HFFc6 (cell line): Measurements from ENCODE around the gene MRPS6. TPM values are rescaled to one million over a fixed set of nuclear protein-coding genes. Genes with fewer than 3 reads are reported as not detected.

Experiments used
- DNase-seq: peaks from one replicate; pipeline ENCODE4 v3.0.0-alpha.2; 2018
- H3K27ac Mint-ChIP-seq: 2 replicates; pipeline ENCODE4 v1.8.0; 2020; ENCODE audit warnings: mild to moderate bottlenecking, mixed read lengths
- H3K27me3 Mint-ChIP-seq: 2 replicates; pipeline ENCODE4 v1.8.0; 2021; ENCODE audit warnings: mild to moderate bottlenecking, moderate library complexity, mixed read lengths; ENCODE audit not compliant: insufficient read depth
- H3K36me3 Mint-ChIP-seq: 2 replicates; pipeline ENCODE4 v1.8.0; 2021; ENCODE audit warnings: low read depth, mixed read lengths
- H3K4me1 Mint-ChIP-seq: 2 replicates; pipeline ENCODE4 v1.8.0; 2020; ENCODE audit warnings: low read depth, mixed read lengths
- H3K4me3 Mint-ChIP-seq: 2 replicates; pipeline ENCODE4 v1.8.0; 2020; ENCODE audit warnings: mild to moderate bottlenecking, moderate library complexity, mixed read lengths
- H3K9me3 Mint-ChIP-seq: 2 replicates; pipeline ENCODE4 v1.8.0; 2020; ENCODE audit warnings: mild to moderate bottlenecking, mixed read lengths
- CTCF ChIP-seq: fragments of 200-600 bp; sonication (generic); IDR thresholded peaks from 2 replicates; pipeline ENCODE4 v1.5.0; 2021; ENCODE audit warnings: antibody characterized with exemption, mild to moderate bottlenecking
- total RNA-seq, 6 experiments: library from RNA; stranded (reverse); fragmentation: NEBNext Ultra II Directional; extraction: Animal tissue kit (Norgen Biotek cat#: 25700); gene quantifications; 2 replicates in 1 of 6; 3 replicates in 5 of 6; pipeline ENCODE4 v1.2.3, GENCODE V29; 2021

Gene MRPS6
- total RNA-seq, 6 experiments from 2014 or later = 57.1 to 89.6 (median 62.8) TPM

GRCh38 chr21:34122047-34122446 is 48.7 kb downstream of the MRPS6 start:
- Mint-ChIP-seq H3K27ac (no peak overlapping the region), H3K27me3 (no peaks in the 10 kb centered on the region; the same call in 1 of the 2 replicates), H3K9me3 (no peaks in the 10 kb centered on the region), H3K36me3 (peaks cover 34% of the 10 kb centered on the region), H3K4me1 (peaks cover 25% of the 10 kb centered on the region), H3K4me3 (no peak overlapping the region)
- DNase-seq = no peak
- TF ChIP-seq CTCF = no peak

DNA sequence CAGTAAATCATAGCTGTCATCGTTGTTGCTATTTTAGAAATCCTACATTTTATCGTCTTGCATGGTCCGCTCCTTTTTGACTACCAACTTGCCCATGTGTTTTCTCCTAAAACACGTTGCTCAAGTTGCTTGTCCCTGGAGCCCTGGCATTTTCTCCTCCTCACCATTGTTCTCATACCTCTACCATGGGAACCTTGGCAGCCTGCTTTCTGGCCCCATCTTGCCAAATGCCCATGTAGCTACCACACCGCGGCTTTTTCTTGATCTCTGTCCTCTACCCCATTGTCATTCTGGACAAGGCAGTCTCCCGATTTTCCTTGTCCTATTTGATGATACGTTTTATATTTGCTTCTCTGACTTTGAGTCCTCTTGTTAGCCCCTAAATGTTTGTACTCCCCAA is 50.2 kb downstream of the MRPS6 start:
- Mint-ChIP-seq H3K36me3 (peaks cover 30% of the 10 kb centered on the region), H3K9me3 (no peaks in the 10 kb centered on the region), H3K4me1 (peaks cover 41% of the 10 kb centered on the region)

GRCh38 chr21:34126269-34126668 is 52.9 kb downstream of the MRPS6 start:
- Mint-ChIP-seq H3K9me3 (no peaks in the 10 kb centered on the region), H3K4me1 (peaks cover 67% of the 10 kb centered on the region), H3K36me3 (peaks cover 39% of the 10 kb centered on the region), H3K4me3 (peak overlapping the region; percentile 24; the same call in 1 of the 2 replicates), H3K27ac (peak overlapping the region; percentile 87), H3K27me3 (no peaks in the 10 kb centered on the region; the same call in 1 of the 2 replicates)
- TF ChIP-seq CTCF = no peak
- DNase-seq = peak; percentile 77

More for the DNA sequence above, 50.2 kb downstream of the MRPS6 start:
- no peak for TF ChIP-seq CTCF
- H3K4me3 Mint-ChIP-seq = no peak overlapping the region
- H3K27me3 Mint-ChIP-seq = no peaks in the 10 kb centered on the region; the same call in 1 of the 2 replicates
- H3K27ac Mint-ChIP-seq = no peak overlapping the region
- no peak for DNase-seq

DNA sequence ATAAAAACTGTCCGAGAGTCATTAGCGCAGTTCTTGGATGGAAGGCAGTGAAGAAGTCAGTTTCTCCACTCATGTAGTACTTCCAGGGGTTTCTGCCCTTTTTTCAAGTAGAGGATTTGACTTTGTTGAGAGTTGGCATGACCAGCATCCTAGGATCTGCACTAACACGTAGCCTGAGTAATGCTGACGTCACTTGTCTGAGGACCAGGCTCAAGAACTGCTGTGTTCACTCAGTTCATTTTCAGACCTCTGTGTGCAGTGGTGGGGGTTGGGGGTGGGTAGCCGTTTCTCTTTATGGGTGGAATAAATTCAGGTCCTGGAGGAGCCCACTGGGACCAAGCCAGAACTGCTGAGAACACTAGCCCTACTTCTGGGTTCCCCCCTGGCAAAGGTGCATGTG is 53.3 kb downstream of the MRPS6 start:
- peaks cover 72% of the 10 kb centered on the region for H3K4me1 Mint-ChIP-seq
- H3K27me3 Mint-ChIP-seq = no peaks in the 10 kb centered on the region; the same call in 1 of the 2 replicates
- H3K4me3 Mint-ChIP-seq = 0 out of 2 replicates have a peak overlapping the region, but pooled peaks have one; percentile 24
- no peak for TF ChIP-seq CTCF
- peaks cover 41% of the 10 kb centered on the region for H3K36me3 Mint-ChIP-seq
- peak; percentile 69 for DNase-seq
- peak overlapping the region; percentile 87 for H3K27ac Mint-ChIP-seq
- no peaks in the 10 kb centered on the region for H3K9me3 Mint-ChIP-seq

DNA sequence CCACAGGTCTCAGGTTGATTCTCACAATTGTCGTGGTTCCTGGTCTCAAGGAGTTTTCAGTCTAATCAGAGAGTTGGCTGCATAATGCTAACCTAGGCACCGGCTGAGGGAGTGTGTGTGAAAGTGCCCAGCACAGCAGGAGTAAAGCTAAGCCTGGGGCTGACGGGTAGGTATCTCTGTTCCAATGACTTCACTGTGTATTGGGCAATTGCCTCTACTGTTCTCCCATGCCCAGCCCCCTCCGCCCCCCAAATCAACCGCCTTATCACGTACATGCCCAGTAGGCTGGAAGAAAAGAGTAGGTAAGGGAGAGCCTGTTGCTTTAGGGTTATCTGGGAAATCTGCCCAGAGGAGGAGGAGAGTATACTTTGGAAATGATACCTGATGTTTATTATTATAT is 54.7 kb downstream of the MRPS6 start:
- H3K27ac Mint-ChIP-seq = peak overlapping the region; percentile 94
- no peak overlapping the region for H3K4me3 Mint-ChIP-seq
- no peaks in the 10 kb centered on the region for H3K9me3 Mint-ChIP-seq
- H3K4me1 Mint-ChIP-seq = peaks cover 78% of the 10 kb centered on the region
- DNase-seq = no peak
- TF ChIP-seq CTCF = no peak
- peaks cover 50% of the 10 kb centered on the region for H3K36me3 Mint-ChIP-seq
- no peaks in the 10 kb centered on the region; the same call in 1 of the 2 replicates for H3K27me3 Mint-ChIP-seq

DNA sequence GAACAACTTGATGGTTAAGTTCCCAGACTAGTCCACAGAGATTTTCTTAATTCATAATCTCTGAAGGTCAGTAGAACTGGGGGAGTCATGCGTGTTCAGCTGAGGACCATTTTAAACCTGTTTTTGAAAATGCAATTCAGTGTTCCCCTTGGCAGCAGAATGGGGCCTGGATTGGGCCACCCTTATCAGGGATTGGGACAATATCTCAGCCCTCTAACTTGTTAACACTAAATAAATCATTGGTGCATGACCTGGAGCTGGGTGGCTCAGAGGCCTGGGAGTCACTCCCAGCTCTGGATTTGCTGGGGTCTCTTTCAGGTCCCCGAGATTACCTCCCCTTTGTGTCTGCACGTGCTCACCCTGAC is 55.3 kb downstream of the MRPS6 start:
- TF ChIP-seq CTCF = no peak
- Mint-ChIP-seq H3K4me3 (peak overlapping the region; percentile 88), H3K4me1 (peaks cover 83% of the 10 kb centered on the region), H3K27me3 (no peaks in the 10 kb centered on the region; the same call in 1 of the 2 replicates), H3K9me3 (no peaks in the 10 kb centered on the region), H3K36me3 (peaks cover 52% of the 10 kb centered on the region), H3K27ac (peak overlapping the region; percentile 94)
- no peak for DNase-seq
